HepG2 (cell line): Measurements from ENCODE around the gene FAM20A. TPM values are rescaled to one million over a fixed set of nuclear protein-coding genes. Genes with fewer than 3 reads are reported as not detected.

Source experiments
- BORCS8-MEF2B ChIP-seq: sonication (generic); formaldehyde crosslinking; IDR thresholded peaks from 2 replicates; pipeline ENCODE4 v1.8.0; 2022; ENCODE audit warnings: mild to moderate bottlenecking, missing genetic modification reagents
- CHD2 ChIP-seq: IDR thresholded peaks from 2 replicates; pipeline ENCODE4 v1.6.1; 2011; ENCODE audit warnings: low read depth, low read length, improper control_type of control experiment
- GFI1 ChIP-seq: sonication (generic); formaldehyde crosslinking; IDR thresholded peaks from 2 replicates; pipeline ENCODE4 v1.5.0; 2020; ENCODE audit warnings: missing genetic modification reagents, mild to moderate bottlenecking, borderline replicate concordance
- HDAC2 ChIP-seq: sonication (generic); formaldehyde crosslinking; IDR thresholded peaks from 2 replicates; pipeline ENCODE4 v1.4.0; 2020; ENCODE audit warnings: missing genetic modification reagents
- ISL2 ChIP-seq: sonication (generic); formaldehyde crosslinking; IDR thresholded peaks from 2 replicates; pipeline ENCODE4 v1.5.0; 2020; ENCODE audit warnings: missing genetic modification reagents
- KDM1A ChIP-seq: IDR thresholded peaks from 2 replicates; pipeline ENCODE4 v1.6.1; 2016; ENCODE audit warnings: missing compliant biosample characterization
- NFE2L2 ChIP-seq: fragments of 150-350 bp; IDR thresholded peaks from 2 replicates; pipeline ENCODE4 v1.6.1; 2014; ENCODE audit warnings: low read length
- NFYB ChIP-seq: sonication (generic); formaldehyde crosslinking; IDR thresholded peaks from 2 replicates; pipeline ENCODE4 v1.4.0; 2020; ENCODE audit warnings: missing genetic modification reagents
- PHF21A ChIP-seq: sonication (generic); formaldehyde crosslinking; IDR thresholded peaks from 2 replicates; pipeline ENCODE4 v1.5.0; 2020; ENCODE audit warnings: mild to moderate bottlenecking, missing genetic modification reagents
- PHF8 ChIP-seq: sonication (generic); formaldehyde crosslinking; IDR thresholded peaks from 2 replicates; pipeline ENCODE4 v1.5.0; 2020; ENCODE audit warnings: missing genetic modification reagents
- PRPF4 ChIP-seq: fragments of 200-400 bp; formaldehyde crosslinking; IDR thresholded peaks from 2 replicates; pipeline ENCODE4 v1.6.1; 2016; ENCODE audit warnings: low read length, low read depth; ENCODE audit not compliant: poor library complexity, severe bottlenecking
- SALL1 ChIP-seq: sonication (generic); formaldehyde crosslinking; IDR thresholded peaks from 2 replicates; pipeline ENCODE4 v1.8.0; 2022; ENCODE audit warnings: mild to moderate bottlenecking, missing genetic modification reagents
- TFDP2 ChIP-seq: sonication (generic); formaldehyde crosslinking; IDR thresholded peaks from 2 replicates; pipeline ENCODE4 v1.4.0; 2020; ENCODE audit warnings: missing genetic modification reagents
- TGIF2 ChIP-seq: IDR thresholded peaks from 2 replicates; pipeline ENCODE4 v1.6.1; 2016; ENCODE audit warnings: control low read depth, missing compliant biosample characterization
- THAP9 ChIP-seq: sonication (generic); formaldehyde crosslinking; IDR thresholded peaks from 2 replicates; pipeline ENCODE4; 2020; ENCODE audit warnings: missing genetic modification reagents, mild to moderate bottlenecking, borderline replicate concordance
- ZBTB10 ChIP-seq: sonication (generic); formaldehyde crosslinking; IDR thresholded peaks from 2 replicates; pipeline ENCODE4 v1.4.0; 2020; ENCODE audit warnings: missing genetic modification reagents, borderline replicate concordance
- ZBTB42 ChIP-seq: sonication (generic); formaldehyde crosslinking; IDR thresholded peaks from 2 replicates; pipeline ENCODE4 v1.5.0; 2020; ENCODE audit warnings: mild to moderate bottlenecking, missing genetic modification reagents
- ZMYM4 ChIP-seq: sonication (generic); formaldehyde crosslinking; IDR thresholded peaks from 2 replicates; pipeline ENCODE4 v1.8.1; 2023; ENCODE audit warnings: mild to moderate bottlenecking, missing genetic modification reagents
- ZNF17 ChIP-seq: sonication (generic); formaldehyde crosslinking; IDR thresholded peaks from 2 replicates; pipeline ENCODE4 v1.5.0; 2020; ENCODE audit warnings: mild to moderate bottlenecking, missing genetic modification reagents
- ZNF251 ChIP-seq: sonication (generic); formaldehyde crosslinking; IDR thresholded peaks from 2 replicates; pipeline ENCODE4 v1.9.0; 2021; ENCODE audit warnings: mild to moderate bottlenecking, missing genetic modification reagents
- ZNF766 ChIP-seq: sonication (generic); formaldehyde crosslinking; IDR thresholded peaks from 2 replicates; pipeline ENCODE4 v1.5.0; 2020; ENCODE audit warnings: missing genetic modification reagents, borderline replicate concordance
- ZUFSP ChIP-seq: sonication (generic); formaldehyde crosslinking; IDR thresholded peaks from 2 replicates; pipeline ENCODE4 v1.9.0; 2021; ENCODE audit warnings: missing genetic modification reagents, mild to moderate bottlenecking, borderline replicate concordance
- polyA plus RNA-seq, 8 experiments: library from polyadenylated mRNA; depleted of rRNA in 3 of 8; stranded (reverse) in 7 of 8; unstranded in 1 of 8; fragments of >200 nt; fragmentation: Illumina TruSeq in 4 of 8; extraction: Trizol in 4 of 8; gene quantifications; 2 replicates each; pipeline versions ENCODE4 v1.2.1 to v1.2.3, GENCODE V29; 2011 to 2016; ENCODE audit warnings: low read depth in 4 of 8, missing spikeins in 1 of 8, mixed read lengths in 1 of 8; ENCODE audit not compliant: insufficient read depth in 1 of 8
- total RNA-seq, 5 experiments: library from RNA; depleted of rRNA; stranded (reverse); fragments of >200 nt; fragmentation: Illumina TruSeq; extraction: Trizol; gene quantifications; 2 replicates each; pipeline ENCODE4 v1.2.3, GENCODE V29; 2016; ENCODE audit warnings: low read depth in 1 of 5

The FAM20A gene
- total and polyA plus RNA-seq, 2 of the 13 experiments (the other 11 are each of a cell fraction or from before 2014, with no cell fraction given), result 9.3 to 20.7 TPM

GRCh38 chr17:68512247-68512959, 88.8 kb downstream of the FAM20A start, which contains the start of gene PRKAR1A (continued):
- no peak; the same call in 1 of the 2 replicates for TF ChIP-seq ISL2 (CRISPR knock-in tag)
- TF ChIP-seq CHD2, result no peak
- peak; percentile 87 for TF ChIP-seq NFYB (CRISPR knock-in tag)
- peak; percentile 54; the same call in 1 of the 2 replicates for TF ChIP-seq TFDP2 (CRISPR knock-in tag)
- TF ChIP-seq PHF21A (CRISPR knock-in tag), result 0 out of 2 replicates have a peak, but pooled peaks have one; percentile 29
- no peak for TF ChIP-seq ZNF17 (CRISPR knock-in tag)
- peak; percentile 75; the same call in 1 of the 2 replicates for TF ChIP-seq ZBTB10 (CRISPR knock-in tag)
- no peak for TF ChIP-seq NFE2L2
- no peak; the same call in none of the 2 replicates for TF ChIP-seq HDAC2 (CRISPR knock-in tag)
- no peak for TF ChIP-seq ZBTB42
- TF ChIP-seq PRPF4, result no peak
- peak; percentile 70 for TF ChIP-seq SALL1 (CRISPR knock-in tag)
- no peak for TF ChIP-seq ZNF251
- TF ChIP-seq PHF8 (CRISPR knock-in tag), result no peak; the same call in none of the 2 replicates
- TF ChIP-seq ZUFSP (CRISPR knock-in tag), result no peak
- peak; percentile 78; the same call in 1 of the 2 replicates for TF ChIP-seq THAP9
- no peak for TF ChIP-seq BORCS8-MEF2B (CRISPR knock-in tag)
- TF ChIP-seq ZNF766 (CRISPR knock-in tag), result 0 out of 2 replicates have a peak, but pooled peaks have one; percentile 2
- TF ChIP-seq TGIF2 (CRISPR knock-in tag), result peak; percentile 38; the same call in 1 of the 2 replicates
- peak; percentile 68 for TF ChIP-seq ZMYM4 (CRISPR knock-in tag)
- TF ChIP-seq KDM1A (CRISPR knock-in tag), result no peak
- TF ChIP-seq GFI1 (CRISPR knock-in tag), result no peak
